WTC11 (cell line): ENCODE results near the gene AGAP5. TPM values are rescaled to one million over a fixed set of nuclear protein-coding genes. Genes with fewer than 3 reads are reported as not detected.

Experiments
- ATAC-seq: fragments of 200-7000 bp; cut with Tn5 transposase; 2 replicates; pipeline ENCODE4 v1.10.0; 2021; ENCODE audit warnings: mild to moderate bottlenecking, moderate library complexity
- CTCF ChIA-PET: fragments of 300-600 bp; sonication (Branson Sonifier 250); formaldehyde crosslinking; loops from one replicate; lab custom pipeline; 2021; ENCODE audit warnings: antibody characterized with exemption; lab: Charles Lee
- POLR2A ChIA-PET: fragments of 350-600 bp; sonication (Branson Sonifier 250); formaldehyde crosslinking; loops from one replicate; lab custom pipeline; 2021; ENCODE audit warnings: antibody characterized with exemption; lab: Charles Lee
- DNase-seq: peaks from one replicate; pipeline ENCODE4 v3.0.0; 2021; ENCODE audit warnings: low spot score
- H3K27ac Mint-ChIP-seq: 2 replicates; pipeline ENCODE4 v1.8.0; 2021; ENCODE audit warnings: mixed read lengths
- H3K27me3 Mint-ChIP-seq: 2 replicates; pipeline ENCODE4 v1.8.0; 2021; ENCODE audit warnings: low read depth, mild to moderate bottlenecking, moderate library complexity, mixed read lengths
- H3K36me3 Mint-ChIP-seq: 2 replicates; pipeline ENCODE4 v1.8.0; 2021; ENCODE audit warnings: mixed read lengths
- H3K4me1 Mint-ChIP-seq: 2 replicates; pipeline ENCODE4 v1.8.0; 2022; ENCODE audit warnings: mixed read lengths
- H3K4me3 Mint-ChIP-seq: 2 replicates; pipeline ENCODE4 v1.8.0; 2021; ENCODE audit warnings: mild to moderate bottlenecking, moderate library complexity, mixed read lengths
- H3K9me3 Mint-ChIP-seq: 2 replicates; pipeline ENCODE4 v1.8.0; 2021; ENCODE audit warnings: mixed read lengths
- ATF1 ChIP-seq: sonication (generic); formaldehyde crosslinking; IDR thresholded peaks from 2 replicates; pipeline ENCODE4 v1.8.1; 2023; ENCODE audit warnings: mild to moderate bottlenecking, moderate library complexity, missing genetic modification reagents
- ETV6 ChIP-seq: sonication (generic); formaldehyde crosslinking; IDR thresholded peaks from 2 replicates; pipeline ENCODE4 v1.8.1; 2022; ENCODE audit warnings: mild to moderate bottlenecking, missing genetic modification reagents
- GTF2I ChIP-seq: fragments of 250-450 bp; sonication (Bioruptor Pico); conservative IDR thresholded peaks from 2 replicates; pipeline ENCODE4 v1.4.0; 2021; ENCODE audit warnings: mild to moderate bottlenecking
- IRF2 ChIP-seq: sonication (generic); formaldehyde crosslinking; IDR thresholded peaks from 2 replicates; pipeline ENCODE4 v1.8.0; 2022; ENCODE audit warnings: low read depth, missing genetic modification reagents, borderline replicate concordance
- NR1H2 ChIP-seq: sonication (generic); formaldehyde crosslinking; IDR thresholded peaks from 2 replicates; pipeline ENCODE4 v1.9.0; 2021; ENCODE audit warnings: mild to moderate bottlenecking, moderate library complexity, missing genetic modification reagents
- PRRX2 ChIP-seq: fragments of 250-450 bp; sonication (Bioruptor Pico); IDR thresholded peaks from 2 replicates; pipeline ENCODE4 v1.8.0; 2021; ENCODE audit warnings: mild to moderate bottlenecking
- RELA ChIP-seq: sonication (generic); formaldehyde crosslinking; IDR thresholded peaks from 2 replicates; pipeline ENCODE4 v1.8.1; 2022; ENCODE audit warnings: missing genetic modification reagents, mild to moderate bottlenecking, borderline replicate concordance
- RORB ChIP-seq: fragments of 250-450 bp; sonication (Bioruptor Pico); IDR thresholded peaks from 2 replicates; pipeline ENCODE4 v1.9.0; 2021; ENCODE audit warnings: mild to moderate bottlenecking
- SMAD3 ChIP-seq: sonication (generic); formaldehyde crosslinking; IDR thresholded peaks from 2 replicates; pipeline ENCODE4 v1.8.0; 2022; ENCODE audit warnings: missing genetic modification reagents, mild to moderate bottlenecking, borderline replicate concordance
- SMAD4 ChIP-seq: sonication (generic); formaldehyde crosslinking; IDR thresholded peaks from 2 replicates; pipeline ENCODE4 v1.8.0; 2022; ENCODE audit warnings: mild to moderate bottlenecking, missing genetic modification reagents
- TCF7 ChIP-seq: sonication (generic); formaldehyde crosslinking; IDR thresholded peaks from 2 replicates; pipeline ENCODE4 v1.8.0; 2022; ENCODE audit warnings: mild to moderate bottlenecking, low read depth, missing genetic modification reagents, moderate library complexity
- ZNF416 ChIP-seq: fragments of 250-450 bp; sonication (Bioruptor Pico); IDR thresholded peaks from 2 replicates; pipeline ENCODE4 v1.9.0; 2021; ENCODE audit warnings: mild to moderate bottlenecking, inconsistent platforms
- ZNF423 ChIP-seq: fragments of 250-450 bp; sonication (Bioruptor Pico); IDR thresholded peaks from 2 replicates; pipeline ENCODE4 v2.1.2; 2022; ENCODE audit warnings: mild to moderate bottlenecking, moderate library complexity
- total RNA-seq: library from RNA; stranded (reverse); gene quantifications from 3 replicates; pipeline ENCODE4 v1.2.3, GENCODE V29; 2021
- TF ChIP-seq, protein P1 (sequence below): sonication (generic); formaldehyde crosslinking; IDR thresholded peaks from 2 replicates; pipeline ENCODE4 v1.8.1; 2022; ENCODE audit warnings: low read depth, mild to moderate bottlenecking, moderate library complexity, missing genetic modification reagents, borderline replicate concordance
- TF ChIP-seq, protein P2 (sequence below): fragments of 200-600 bp; IDR thresholded peaks from 2 replicates; pipeline ENCODE4 v1.8.0; 2022; ENCODE audit warnings: antibody characterized with exemption
- TF ChIP-seq, protein P3 (sequence below): sonication (generic); formaldehyde crosslinking; IDR thresholded peaks from 2 replicates; pipeline ENCODE4 v1.8.1; 2023; ENCODE audit warnings: mild to moderate bottlenecking, missing genetic modification reagents
- TF ChIP-seq, protein P4 (sequence below): sonication (generic); formaldehyde crosslinking; IDR thresholded peaks from 2 replicates; pipeline ENCODE4 v1.8.1; 2022; ENCODE audit warnings: low read depth, missing genetic modification reagents, borderline replicate concordance
- TF ChIP-seq, protein P5 (sequence below): sonication (generic); formaldehyde crosslinking; IDR thresholded peaks from 2 replicates; pipeline ENCODE4 v1.8.1; 2023; ENCODE audit warnings: mild to moderate bottlenecking, missing genetic modification reagents, borderline replicate concordance

The AGAP5 gene
- total RNA-seq, 1 experiment from 2014 or later, result 7.5 TPM

DNA sequence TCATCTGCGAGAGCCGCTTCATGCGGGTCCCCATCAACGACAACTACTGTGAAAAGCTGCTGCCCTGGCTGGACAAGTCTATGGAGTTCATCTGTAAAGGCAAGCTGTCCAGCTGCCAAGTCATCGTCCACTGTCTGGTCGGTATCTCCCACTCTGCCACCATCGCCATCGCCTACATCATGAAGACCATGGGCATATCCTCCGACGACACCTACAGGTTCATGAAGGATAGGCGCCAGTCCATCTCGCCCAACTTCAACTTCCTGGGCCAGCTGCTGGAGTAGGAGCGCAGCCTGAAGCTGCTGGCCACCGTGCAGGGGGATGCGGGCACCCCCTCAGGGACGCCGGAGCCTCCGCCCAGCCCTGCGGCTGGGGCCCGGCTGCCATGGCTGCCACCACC is 34.5 kb upstream of the AGAP5 start (continued):
- TF ChIP-seq RORB (CRISPR knock-in tag), result no peak

DNA sequence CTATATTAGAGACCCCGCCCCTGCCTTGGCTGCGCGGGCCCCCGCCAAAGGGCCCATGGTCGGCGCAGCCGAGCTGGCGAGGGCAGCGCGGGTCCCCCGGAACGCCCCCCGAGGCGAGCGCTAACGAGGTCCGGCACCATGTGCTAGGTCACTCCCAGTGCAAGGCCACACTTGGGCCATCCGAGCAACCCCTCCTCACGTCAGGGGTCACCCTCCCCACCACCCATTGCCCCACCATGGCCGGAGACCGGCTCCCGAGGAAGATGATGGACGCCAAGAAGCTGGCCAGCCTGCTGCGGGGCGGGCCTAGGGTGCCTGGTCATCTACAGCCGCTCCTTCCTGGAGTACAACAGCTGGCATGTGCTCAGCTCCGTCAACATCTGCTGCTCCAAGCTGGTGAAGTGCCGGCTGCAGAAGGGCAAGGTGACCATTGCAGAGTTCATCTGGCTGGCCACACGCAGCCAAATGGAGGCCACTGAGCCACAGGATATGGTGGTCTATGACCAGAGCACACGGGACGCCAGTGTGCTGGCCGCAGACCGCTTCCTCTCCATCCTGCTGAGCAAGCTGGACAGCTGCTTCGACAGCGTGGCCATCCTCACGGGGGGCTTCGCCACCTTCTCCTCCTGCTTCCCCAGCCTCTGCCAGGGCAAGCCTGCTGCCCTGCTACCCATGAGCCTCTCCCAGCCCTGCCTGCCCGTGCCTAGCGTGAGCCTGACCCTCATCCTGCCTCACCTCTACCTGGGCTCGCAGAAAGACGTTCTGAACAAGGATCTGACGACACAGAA is 33.9 kb upstream of the AGAP5 start:
- H3K27ac Mint-ChIP-seq, result peak overlapping the region; percentile 32; the same call in 1 of the 2 replicates
- DNase-seq, result no peak
- 0 out of 2 replicates have a peak, but pooled peaks cover 2% of the 10 kb centered on the region for H3K4me1 Mint-ChIP-seq
- peaks cover 14% of the 10 kb centered on the region; the same call in 1 of the 2 replicates for H3K36me3 Mint-ChIP-seq
- no peaks in the 10 kb centered on the region for H3K9me3 Mint-ChIP-seq
- H3K4me3 Mint-ChIP-seq, result peak overlapping the region; percentile 95
- no peak for ATAC-seq
- H3K27me3 Mint-ChIP-seq, result no peaks in the 10 kb centered on the region
- no peak for TF ChIP-seq RELA
- no peak for TF ChIP-seq ETV6 (CRISPR knock-in tag)
- no peak for TF ChIP-seq SMAD4 (CRISPR knock-in tag)
- TF ChIP-seq GTF2I (CRISPR knock-in tag), result no peak
- no peak for TF ChIP-seq ZNF423 (CRISPR knock-in tag)
- TF ChIP-seq, protein P1, sequence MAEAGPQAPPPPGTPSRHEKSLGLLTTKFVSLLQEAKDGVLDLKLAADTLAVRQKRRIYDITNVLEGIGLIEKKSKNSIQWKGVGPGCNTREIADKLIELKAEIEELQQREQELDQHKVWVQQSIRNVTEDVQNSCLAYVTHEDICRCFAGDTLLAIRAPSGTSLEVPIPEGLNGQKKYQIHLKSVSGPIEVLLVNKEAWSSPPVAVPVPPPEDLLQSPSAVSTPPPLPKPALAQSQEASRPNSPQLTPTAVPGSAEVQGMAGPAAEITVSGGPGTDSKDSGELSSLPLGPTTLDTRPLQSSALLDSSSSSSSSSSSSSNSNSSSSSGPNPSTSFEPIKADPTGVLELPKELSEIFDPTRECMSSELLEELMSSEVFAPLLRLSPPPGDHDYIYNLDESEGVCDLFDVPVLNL, result no peak
- TF ChIP-seq ATF1 (CRISPR knock-in tag), result no peak
- no peak for TF ChIP-seq SMAD3
- TF ChIP-seq, protein P2, sequence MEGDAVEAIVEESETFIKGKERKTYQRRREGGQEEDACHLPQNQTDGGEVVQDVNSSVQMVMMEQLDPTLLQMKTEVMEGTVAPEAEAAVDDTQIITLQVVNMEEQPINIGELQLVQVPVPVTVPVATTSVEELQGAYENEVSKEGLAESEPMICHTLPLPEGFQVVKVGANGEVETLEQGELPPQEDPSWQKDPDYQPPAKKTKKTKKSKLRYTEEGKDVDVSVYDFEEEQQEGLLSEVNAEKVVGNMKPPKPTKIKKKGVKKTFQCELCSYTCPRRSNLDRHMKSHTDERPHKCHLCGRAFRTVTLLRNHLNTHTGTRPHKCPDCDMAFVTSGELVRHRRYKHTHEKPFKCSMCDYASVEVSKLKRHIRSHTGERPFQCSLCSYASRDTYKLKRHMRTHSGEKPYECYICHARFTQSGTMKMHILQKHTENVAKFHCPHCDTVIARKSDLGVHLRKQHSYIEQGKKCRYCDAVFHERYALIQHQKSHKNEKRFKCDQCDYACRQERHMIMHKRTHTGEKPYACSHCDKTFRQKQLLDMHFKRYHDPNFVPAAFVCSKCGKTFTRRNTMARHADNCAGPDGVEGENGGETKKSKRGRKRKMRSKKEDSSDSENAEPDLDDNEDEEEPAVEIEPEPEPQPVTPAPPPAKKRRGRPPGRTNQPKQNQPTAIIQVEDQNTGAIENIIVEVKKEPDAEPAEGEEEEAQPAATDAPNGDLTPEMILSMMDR, result no peak
- TF ChIP-seq TCF7 (CRISPR knock-in tag), result no peak
- TF ChIP-seq, protein P3, sequence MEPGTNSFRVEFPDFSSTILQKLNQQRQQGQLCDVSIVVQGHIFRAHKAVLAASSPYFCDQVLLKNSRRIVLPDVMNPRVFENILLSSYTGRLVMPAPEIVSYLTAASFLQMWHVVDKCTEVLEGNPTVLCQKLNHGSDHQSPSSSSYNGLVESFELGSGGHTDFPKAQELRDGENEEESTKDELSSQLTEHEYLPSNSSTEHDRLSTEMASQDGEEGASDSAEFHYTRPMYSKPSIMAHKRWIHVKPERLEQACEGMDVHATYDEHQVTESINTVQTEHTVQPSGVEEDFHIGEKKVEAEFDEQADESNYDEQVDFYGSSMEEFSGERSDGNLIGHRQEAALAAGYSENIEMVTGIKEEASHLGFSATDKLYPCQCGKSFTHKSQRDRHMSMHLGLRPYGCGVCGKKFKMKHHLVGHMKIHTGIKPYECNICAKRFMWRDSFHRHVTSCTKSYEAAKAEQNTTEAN (CRISPR knock-in tag), result no peak
- no peak for TF ChIP-seq ZNF416
- no peak for TF ChIP-seq NR1H2
- no peak for TF ChIP-seq IRF2 (CRISPR knock-in tag)
- TF ChIP-seq, protein P4, sequence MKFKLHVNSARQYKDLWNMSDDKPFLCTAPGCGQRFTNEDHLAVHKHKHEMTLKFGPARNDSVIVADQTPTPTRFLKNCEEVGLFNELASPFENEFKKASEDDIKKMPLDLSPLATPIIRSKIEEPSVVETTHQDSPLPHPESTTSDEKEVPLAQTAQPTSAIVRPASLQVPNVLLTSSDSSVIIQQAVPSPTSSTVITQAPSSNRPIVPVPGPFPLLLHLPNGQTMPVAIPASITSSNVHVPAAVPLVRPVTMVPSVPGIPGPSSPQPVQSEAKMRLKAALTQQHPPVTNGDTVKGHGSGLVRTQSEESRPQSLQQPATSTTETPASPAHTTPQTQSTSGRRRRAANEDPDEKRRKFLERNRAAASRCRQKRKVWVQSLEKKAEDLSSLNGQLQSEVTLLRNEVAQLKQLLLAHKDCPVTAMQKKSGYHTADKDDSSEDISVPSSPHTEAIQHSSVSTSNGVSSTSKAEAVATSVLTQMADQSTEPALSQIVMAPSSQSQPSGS (CRISPR knock-in tag), result no peak
- TF ChIP-seq, protein P5, sequence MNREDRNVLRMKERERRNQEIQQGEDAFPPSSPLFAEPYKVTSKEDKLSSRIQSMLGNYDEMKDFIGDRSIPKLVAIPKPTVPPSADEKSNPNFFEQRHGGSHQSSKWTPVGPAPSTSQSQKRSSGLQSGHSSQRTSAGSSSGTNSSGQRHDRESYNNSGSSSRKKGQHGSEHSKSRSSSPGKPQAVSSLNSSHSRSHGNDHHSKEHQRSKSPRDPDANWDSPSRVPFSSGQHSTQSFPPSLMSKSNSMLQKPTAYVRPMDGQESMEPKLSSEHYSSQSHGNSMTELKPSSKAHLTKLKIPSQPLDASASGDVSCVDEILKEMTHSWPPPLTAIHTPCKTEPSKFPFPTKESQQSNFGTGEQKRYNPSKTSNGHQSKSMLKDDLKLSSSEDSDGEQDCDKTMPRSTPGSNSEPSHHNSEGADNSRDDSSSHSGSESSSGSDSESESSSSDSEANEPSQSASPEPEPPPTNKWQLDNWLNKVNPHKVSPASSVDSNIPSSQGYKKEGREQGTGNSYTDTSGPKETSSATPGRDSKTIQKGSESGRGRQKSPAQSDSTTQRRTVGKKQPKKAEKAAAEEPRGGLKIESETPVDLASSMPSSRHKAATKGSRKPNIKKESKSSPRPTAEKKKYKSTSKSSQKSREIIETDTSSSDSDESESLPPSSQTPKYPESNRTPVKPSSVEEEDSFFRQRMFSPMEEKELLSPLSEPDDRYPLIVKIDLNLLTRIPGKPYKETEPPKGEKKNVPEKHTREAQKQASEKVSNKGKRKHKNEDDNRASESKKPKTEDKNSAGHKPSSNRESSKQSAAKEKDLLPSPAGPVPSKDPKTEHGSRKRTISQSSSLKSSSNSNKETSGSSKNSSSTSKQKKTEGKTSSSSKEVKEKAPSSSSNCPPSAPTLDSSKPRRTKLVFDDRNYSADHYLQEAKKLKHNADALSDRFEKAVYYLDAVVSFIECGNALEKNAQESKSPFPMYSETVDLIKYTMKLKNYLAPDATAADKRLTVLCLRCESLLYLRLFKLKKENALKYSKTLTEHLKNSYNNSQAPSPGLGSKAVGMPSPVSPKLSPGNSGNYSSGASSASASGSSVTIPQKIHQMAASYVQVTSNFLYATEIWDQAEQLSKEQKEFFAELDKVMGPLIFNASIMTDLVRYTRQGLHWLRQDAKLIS, result no peak
- TF ChIP-seq PRRX2, result no peak
- POLR2A ChIA-PET, result interaction anchor here (3.3 kb wide), 1 partner anchor 12 kb away, joined by 19 read pairs; the partner anchor contains the start of gene SEC24C
- CTCF ChIA-PET, result no interaction called here
